ENCODE results near the gene PRKCD. TPM values are rescaled to one million over a fixed set of nuclear protein-coding genes. Genes with fewer than 3 reads are reported as not detected.

Gene PRKCD
- total RNA-seq, 1 donor from 2014 or later = 5.4 TPM

GRCh38 chr3:53174346-53175250 lies 13.6 kb downstream of the PRKCD start:
- Mint-ChIP-seq H3K4me1 (ENCODE audit: low read depth, unreplicated experiment) (peaks cover 10% of the 10 kb centered on the region), H3K9me3 (ENCODE audit: unreplicated experiment) (peaks cover 1% of the 10 kb centered on the region), H3K27me3 (ENCODE audit: unreplicated experiment) (peaks cover 3% of the 10 kb centered on the region), H3K27ac (ENCODE audit: unreplicated experiment) (no peak overlapping the region), H3K36me3 (ENCODE audit: unreplicated experiment) (peaks cover 6% of the 10 kb centered on the region), H3K4me3 (ENCODE audit: unreplicated experiment) (no peak overlapping the region)
- TF ChIP-seq, protein P1, sequence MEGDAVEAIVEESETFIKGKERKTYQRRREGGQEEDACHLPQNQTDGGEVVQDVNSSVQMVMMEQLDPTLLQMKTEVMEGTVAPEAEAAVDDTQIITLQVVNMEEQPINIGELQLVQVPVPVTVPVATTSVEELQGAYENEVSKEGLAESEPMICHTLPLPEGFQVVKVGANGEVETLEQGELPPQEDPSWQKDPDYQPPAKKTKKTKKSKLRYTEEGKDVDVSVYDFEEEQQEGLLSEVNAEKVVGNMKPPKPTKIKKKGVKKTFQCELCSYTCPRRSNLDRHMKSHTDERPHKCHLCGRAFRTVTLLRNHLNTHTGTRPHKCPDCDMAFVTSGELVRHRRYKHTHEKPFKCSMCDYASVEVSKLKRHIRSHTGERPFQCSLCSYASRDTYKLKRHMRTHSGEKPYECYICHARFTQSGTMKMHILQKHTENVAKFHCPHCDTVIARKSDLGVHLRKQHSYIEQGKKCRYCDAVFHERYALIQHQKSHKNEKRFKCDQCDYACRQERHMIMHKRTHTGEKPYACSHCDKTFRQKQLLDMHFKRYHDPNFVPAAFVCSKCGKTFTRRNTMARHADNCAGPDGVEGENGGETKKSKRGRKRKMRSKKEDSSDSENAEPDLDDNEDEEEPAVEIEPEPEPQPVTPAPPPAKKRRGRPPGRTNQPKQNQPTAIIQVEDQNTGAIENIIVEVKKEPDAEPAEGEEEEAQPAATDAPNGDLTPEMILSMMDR (IDR thresholded peaks at IDR 0.05; ENCODE audit: partially characterized antibody, unreplicated experiment) = no peak
- DNase-seq = no peak

- peaks cover 6% of the 10 kb centered on the region for H3K4me1 Mint-ChIP-seq (ENCODE audit: low read depth, unreplicated experiment)
- no peak overlapping the region for H3K27ac Mint-ChIP-seq (ENCODE audit: unreplicated experiment)
- DNase-seq = peak; percentile 44
- H3K9me3 Mint-ChIP-seq (ENCODE audit: unreplicated experiment) = peaks cover 1% of the 10 kb centered on the region
- peaks cover 3% of the 10 kb centered on the region for H3K27me3 Mint-ChIP-seq (ENCODE audit: unreplicated experiment)
- H3K36me3 Mint-ChIP-seq (ENCODE audit: unreplicated experiment) = peaks cover 6% of the 10 kb centered on the region
- TF ChIP-seq, protein P1 (IDR thresholded peaks at IDR 0.05; ENCODE audit: partially characterized antibody, unreplicated experiment) = no peak
- no peak overlapping the region for H3K4me3 Mint-ChIP-seq (ENCODE audit: unreplicated experiment)
These were observed 14.9 kb downstream of the PRKCD start for GRCh38 chr3:53175613-53176540.

- no peak for DNase-seq
- peaks cover 2% of the 10 kb centered on the region for H3K4me1 Mint-ChIP-seq (ENCODE audit: low read depth, unreplicated experiment)
- peaks cover 3% of the 10 kb centered on the region for H3K27me3 Mint-ChIP-seq (ENCODE audit: unreplicated experiment)
- H3K4me3 Mint-ChIP-seq (ENCODE audit: unreplicated experiment) = no peak overlapping the region
- H3K36me3 Mint-ChIP-seq (ENCODE audit: unreplicated experiment) = peaks cover 6% of the 10 kb centered on the region
- H3K9me3 Mint-ChIP-seq (ENCODE audit: unreplicated experiment) = peaks cover 1% of the 10 kb centered on the region
- TF ChIP-seq, protein P1 (IDR thresholded peaks at IDR 0.05; ENCODE audit: partially characterized antibody, unreplicated experiment) = no peak
- H3K27ac Mint-ChIP-seq (ENCODE audit: unreplicated experiment) = no peak overlapping the region
These were observed 17.2 kb downstream of the PRKCD start for GRCh38 chr3:53178246-53178645.

DNA sequence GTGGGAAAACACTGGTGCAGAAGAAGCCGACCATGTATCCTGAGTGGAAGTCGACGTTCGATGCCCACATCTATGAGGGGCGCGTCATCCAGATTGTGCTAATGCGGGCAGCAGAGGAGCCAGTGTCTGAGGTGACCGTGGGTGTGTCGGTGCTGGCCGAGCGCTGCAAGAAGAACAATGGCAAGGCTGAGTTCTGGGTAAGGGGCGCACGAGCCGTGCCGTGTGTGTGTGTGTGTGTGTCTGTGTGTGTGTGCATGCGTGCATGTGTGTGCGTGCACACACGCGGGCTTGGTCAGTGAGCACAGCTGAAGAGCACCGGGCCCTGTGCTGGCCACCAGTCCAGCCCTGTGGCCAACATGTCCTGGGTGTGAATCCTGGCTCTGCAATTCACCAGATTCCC lies 18.6 kb downstream of the PRKCD start:
- no peak overlapping the region for H3K4me3 Mint-ChIP-seq (ENCODE audit: unreplicated experiment)
- H3K36me3 Mint-ChIP-seq (ENCODE audit: unreplicated experiment) = peaks cover 6% of the 10 kb centered on the region
- peaks cover 3% of the 10 kb centered on the region for H3K27me3 Mint-ChIP-seq (ENCODE audit: unreplicated experiment)
- no peak overlapping the region for H3K27ac Mint-ChIP-seq (ENCODE audit: unreplicated experiment)
- TF ChIP-seq, protein P1 (IDR thresholded peaks at IDR 0.05; ENCODE audit: partially characterized antibody, unreplicated experiment) = no peak
- DNase-seq = no peak
- peaks cover 1% of the 10 kb centered on the region for H3K9me3 Mint-ChIP-seq (ENCODE audit: unreplicated experiment)
- H3K4me1 Mint-ChIP-seq (ENCODE audit: low read depth, unreplicated experiment) = peaks cover 2% of the 10 kb centered on the region
